HepG2 (cell line): Measurements from ENCODE around the gene DRC7. TPM values are rescaled to one million over a fixed set of nuclear protein-coding genes. Genes with fewer than 3 reads are reported as not detected.

Experiments
- FOXK2 ChIP-seq: fragments of 450-650 bp; IDR thresholded peaks from 2 replicates; pipeline ENCODE4 v1.6.1; 2016
- GLMP ChIP-seq: sonication (generic); formaldehyde crosslinking; IDR thresholded peaks from 2 replicates; pipeline ENCODE4 v1.9.0; 2021; ENCODE audit warnings: missing genetic modification reagents, mild to moderate bottlenecking, borderline replicate concordance
- HDAC1 ChIP-seq: sonication (generic); formaldehyde crosslinking; IDR thresholded peaks from 2 replicates; pipeline ENCODE4 v1.5.1; 2020; ENCODE audit warnings: mild to moderate bottlenecking, missing genetic modification reagents
- HNRNPK ChIP-seq: fragments of 200-400 bp; formaldehyde crosslinking; IDR thresholded peaks from 2 replicates; pipeline ENCODE4 v1.6.1; 2018; ENCODE audit warnings: low read length, low read depth, moderate library complexity, mild to moderate bottlenecking; ENCODE audit not compliant: poor library complexity, severe bottlenecking
- NCOR1 ChIP-seq: fragments of 200-600 bp; sonication (generic); IDR thresholded peaks from 2 replicates; pipeline ENCODE4 v1.7.0; 2017; ENCODE audit warnings: antibody characterized with exemption, low read length, borderline replicate concordance
- NFIB ChIP-seq: sonication (generic); formaldehyde crosslinking; IDR thresholded peaks from 2 replicates; pipeline ENCODE4 v1.9.0; 2021; ENCODE audit warnings: missing genetic modification reagents, mild to moderate bottlenecking, borderline replicate concordance
- NR0B2 ChIP-seq: sonication (generic); formaldehyde crosslinking; IDR thresholded peaks from 2 replicates; pipeline ENCODE4 v1.4.0; 2020; ENCODE audit warnings: mild to moderate bottlenecking, missing genetic modification reagents
- NR2F1 ChIP-seq, 2 experiments: fragments of 450-650 bp in 1 of 2; formaldehyde crosslinking in 1 of 2; IDR thresholded peaks; 2 replicates each; pipeline versions ENCODE4 v1.5.0 to v1.6.1; 2016 to 2020; ENCODE audit warnings: mild to moderate bottlenecking in 1 of 2, missing compliant biosample characterization in 1 of 2, missing genetic modification reagents in 1 of 2, moderate library complexity in 1 of 2
- NRL ChIP-seq: sonication (generic); formaldehyde crosslinking; IDR thresholded peaks from 2 replicates; pipeline ENCODE4 v1.5.0; 2020; ENCODE audit warnings: missing genetic modification reagents, mild to moderate bottlenecking, moderate library complexity, borderline replicate concordance
- RBFOX2 ChIP-seq: fragments of 200-400 bp; formaldehyde crosslinking; IDR thresholded peaks from 2 replicates; pipeline ENCODE4 v1.6.1; 2017; ENCODE audit warnings: low read depth, mild to moderate bottlenecking, low read length
- SPEN ChIP-seq: sonication (generic); formaldehyde crosslinking; IDR thresholded peaks from 2 replicates; pipeline ENCODE4 v1.5.1; 2020; ENCODE audit warnings: low read depth, mild to moderate bottlenecking, missing genetic modification reagents
- ZBTB34 ChIP-seq: sonication (generic); formaldehyde crosslinking; IDR thresholded peaks from 2 replicates; pipeline ENCODE4 v1.8.0; 2022; ENCODE audit warnings: mild to moderate bottlenecking, missing genetic modification reagents
- ZBTB4 ChIP-seq: sonication (generic); formaldehyde crosslinking; IDR thresholded peaks from 2 replicates; pipeline ENCODE4 v1.4.0; 2020; ENCODE audit warnings: missing genetic modification reagents, mild to moderate bottlenecking, borderline replicate concordance
- ZFP82 ChIP-seq: sonication (generic); formaldehyde crosslinking; IDR thresholded peaks from 2 replicates; pipeline ENCODE4 v1.5.1; 2020; ENCODE audit warnings: mild to moderate bottlenecking, missing genetic modification reagents, borderline replicate concordance
- ZGPAT ChIP-seq: IDR thresholded peaks from 2 replicates; pipeline ENCODE4 v1.6.1; 2016; ENCODE audit warnings: mild to moderate bottlenecking
- ZNF432 ChIP-seq: sonication (generic); formaldehyde crosslinking; IDR thresholded peaks from 2 replicates; pipeline ENCODE4 v1.5.0; 2020; ENCODE audit warnings: missing genetic modification reagents, mild to moderate bottlenecking, borderline replicate concordance
- ZNF556 ChIP-seq: sonication (generic); formaldehyde crosslinking; IDR thresholded peaks from 2 replicates; pipeline ENCODE4 v1.4.0; 2020; ENCODE audit warnings: mild to moderate bottlenecking, missing genetic modification reagents, borderline replicate concordance
- ZSCAN5A ChIP-seq: sonication (generic); formaldehyde crosslinking; IDR thresholded peaks from 2 replicates; pipeline ENCODE4 v1.8.0; 2022; ENCODE audit warnings: mild to moderate bottlenecking, missing genetic modification reagents, borderline replicate concordance
- polyA plus RNA-seq, 8 experiments: library from polyadenylated mRNA; depleted of rRNA in 3 of 8; stranded (reverse) in 7 of 8; unstranded in 1 of 8; fragments of >200 nt; fragmentation: Illumina TruSeq in 4 of 8; extraction: Trizol in 4 of 8; gene quantifications; 2 replicates each; pipeline versions ENCODE4 v1.2.1 to v1.2.3, GENCODE V29; 2011 to 2016; ENCODE audit warnings: low read depth in 4 of 8, missing spikeins in 1 of 8, mixed read lengths in 1 of 8; ENCODE audit not compliant: insufficient read depth in 1 of 8
- total RNA-seq, 5 experiments: library from RNA; depleted of rRNA; stranded (reverse); fragments of >200 nt; fragmentation: Illumina TruSeq; extraction: Trizol; gene quantifications; 2 replicates each; pipeline ENCODE4 v1.2.3, GENCODE V29; 2016; ENCODE audit warnings: low read depth in 1 of 5

Gene DRC7
- total and polyA plus RNA-seq, 2 of the 13 experiments (the other 11 are each of a cell fraction or from before 2014, with no cell fraction given), result 2.7 to 3.4 TPM

GRCh38 chr16:57688987-57689761, 5.4 kb upstream of the DRC7 start (continued):
- TF ChIP-seq FOXK2 (no peak), NRL (CRISPR knock-in tag) (0 out of 2 replicates have a peak, but pooled peaks have one; percentile 58), ZSCAN5A (CRISPR knock-in tag) (0 out of 2 replicates have a peak, but pooled peaks have one; percentile 74), NCOR1 (no peak), HNRNPK (no peak), GLMP (no peak), ZNF556 (CRISPR knock-in tag) (no peak), RBFOX2 (no peak), ZGPAT (no peak; the same call in 1 of the 2 replicates), ZFP82 (CRISPR knock-in tag) (no peak), NR0B2 (0 out of 2 replicates have a peak, but pooled peaks have one; percentile 34), NFIB (CRISPR knock-in tag) (no peak), ZNF432 (CRISPR knock-in tag) (no peak), ZBTB34 (CRISPR knock-in tag) (peak; percentile 47; the same call in 1 of the 2 replicates), NR2F1 (CRISPR knock-in tag; IDR thresholded peaks at IDR 0.05) (0 out of 4 replicates have a peak, but pooled peaks of 1 of the 2 experiments have one; percentile 28), HDAC1 (peak; percentile 24; the same call in 1 of the 2 replicates), ZBTB4 (CRISPR knock-in tag) (no peak), SPEN (CRISPR knock-in tag) (no peak)
